Measurements from ENCODE around the gene ZBTB49. TPM values are rescaled to one million over a fixed set of nuclear protein-coding genes. Genes with fewer than 3 reads are reported as not detected.

Gene ZBTB49
- total and polyA plus RNA-seq, 2 of the 13 experiments (the other 11 are each of a cell fraction or from before 2014, with no cell fraction given) = 3.3 to 4.3 TPM

DNA sequence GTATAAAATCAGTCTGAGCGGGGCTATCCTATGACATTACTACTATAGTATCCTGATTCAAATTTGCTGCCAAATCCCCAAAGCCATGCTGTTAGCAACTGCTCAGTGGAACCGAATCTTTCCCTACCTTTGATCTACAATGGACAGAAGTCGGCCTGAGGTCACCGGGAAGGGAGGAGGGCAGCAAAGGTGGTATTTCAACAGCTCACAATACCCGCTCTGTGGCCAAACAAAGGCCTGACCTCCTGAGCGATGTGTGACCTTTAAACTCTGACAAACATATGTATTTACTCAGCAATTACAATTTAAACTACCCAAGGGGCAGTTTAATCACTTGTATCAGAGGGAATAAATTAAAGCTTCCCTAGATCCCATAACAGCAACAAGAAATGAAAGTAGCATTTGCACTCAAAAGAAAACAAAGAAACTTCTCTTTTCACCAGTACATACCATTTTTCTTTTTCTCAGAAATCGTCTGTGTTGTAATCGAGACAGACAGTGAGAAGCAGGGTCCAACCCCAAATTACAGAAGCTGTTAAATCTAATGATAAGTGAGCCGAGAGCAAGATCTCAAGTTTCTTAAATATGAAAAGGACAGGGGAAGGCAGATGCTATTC lies 30.5 kb upstream of the ZBTB49 start (continued):
- TF ChIP-seq SUZ12 (IDR thresholded peaks at IDR 0.05; ENCODE audit: low read depth, low read length) (no peak), SSRP1 (CRISPR knock-in tag; IDR thresholded peaks at IDR 0.05) (no peak), RARA (CRISPR knock-in tag; IDR thresholded peaks at IDR 0.05) (peak; percentile 99), TBX2 (CRISPR knock-in tag; IDR thresholded peaks at IDR 0.05; ENCODE audit: borderline replicate concordance) (peak; percentile 76; the same call in 1 of the 2 replicates), ZBTB3 (CRISPR knock-in tag; IDR thresholded peaks at IDR 0.05; ENCODE audit: borderline replicate concordance, low read depth) (0 out of 2 replicates have a peak, but pooled peaks have one; percentile 38), THAP11 (CRISPR knock-in tag; IDR thresholded peaks at IDR 0.05) (peak; percentile 61), DPF2 (CRISPR knock-in tag; IDR thresholded peaks at IDR 0.05; ENCODE audit: borderline replicate concordance, low read depth) (peak; percentile 94), ZMAT3 (CRISPR knock-in tag; conservative IDR thresholded peaks at IDR 0.05) (0 out of 2 replicates have a peak, but pooled peaks have one; percentile 43), RBFOX2 (IDR thresholded peaks at IDR 0.05; ENCODE audit: low read depth, low read length) (no peak), FOXA3 (CRISPR knock-in tag; IDR thresholded peaks at IDR 0.05) (peak; percentile 94), FOXO1 (CRISPR knock-in tag; IDR thresholded peaks at IDR 0.05) (peak; percentile 84), GFI1 (CRISPR knock-in tag; IDR thresholded peaks at IDR 0.05; ENCODE audit: borderline replicate concordance) (peak; percentile 65; the same call in 1 of the 2 replicates), HDAC1 (CRISPR knock-in tag; IDR thresholded peaks at IDR 0.05) (peak; percentile 76), KAT8 (CRISPR knock-in tag; IDR thresholded peaks at IDR 0.05) (peak; percentile 57; the same call in 1 of the 2 replicates), MAF1 (CRISPR knock-in tag; IDR thresholded peaks at IDR 0.05; ENCODE audit: borderline replicate concordance) (no peak), LCORL (IDR thresholded peaks at IDR 0.05) (peak; percentile 53; the same call in 1 of the 2 replicates), LCORL (CRISPR knock-in tag; IDR thresholded peaks at IDR 0.05) (peak; percentile 78; the same call in 1 of the 2 replicates)
- TF ChIP-seq, protein P1, sequence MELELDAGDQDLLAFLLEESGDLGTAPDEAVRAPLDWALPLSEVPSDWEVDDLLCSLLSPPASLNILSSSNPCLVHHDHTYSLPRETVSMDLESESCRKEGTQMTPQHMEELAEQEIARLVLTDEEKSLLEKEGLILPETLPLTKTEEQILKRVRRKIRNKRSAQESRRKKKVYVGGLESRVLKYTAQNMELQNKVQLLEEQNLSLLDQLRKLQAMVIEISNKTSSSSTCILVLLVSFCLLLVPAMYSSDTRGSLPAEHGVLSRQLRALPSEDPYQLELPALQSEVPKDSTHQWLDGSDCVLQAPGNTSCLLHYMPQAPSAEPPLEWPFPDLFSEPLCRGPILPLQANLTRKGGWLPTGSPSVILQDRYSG (CRISPR knock-in tag; IDR thresholded peaks at IDR 0.05) = peak; percentile 85; the same call in 1 of the 2 replicates
- TF ChIP-seq, protein P2, sequence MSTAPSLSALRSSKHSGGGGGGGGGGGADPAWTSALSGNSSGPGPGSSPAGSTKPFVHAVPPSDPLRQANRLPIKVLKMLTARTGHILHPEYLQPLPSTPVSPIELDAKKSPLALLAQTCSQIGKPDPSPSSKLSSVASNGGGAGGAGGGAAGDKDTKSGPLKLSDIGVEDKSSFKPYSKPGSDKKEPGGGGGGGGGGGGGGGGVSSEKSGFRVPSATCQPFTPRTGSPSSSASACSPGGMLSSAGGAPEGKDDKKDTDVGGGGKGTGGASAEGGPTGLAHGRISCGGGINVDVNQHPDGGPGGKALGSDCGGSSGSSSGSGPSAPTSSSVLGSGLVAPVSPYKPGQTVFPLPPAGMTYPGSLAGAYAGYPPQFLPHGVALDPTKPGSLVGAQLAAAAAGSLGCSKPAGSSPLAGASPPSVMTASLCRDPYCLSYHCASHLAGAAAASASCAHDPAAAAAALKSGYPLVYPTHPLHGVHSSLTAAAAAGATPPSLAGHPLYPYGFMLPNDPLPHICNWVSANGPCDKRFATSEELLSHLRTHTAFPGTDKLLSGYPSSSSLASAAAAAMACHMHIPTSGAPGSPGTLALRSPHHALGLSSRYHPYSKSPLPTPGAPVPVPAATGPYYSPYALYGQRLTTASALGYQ (CRISPR knock-in tag; IDR thresholded peaks at IDR 0.05) = peak; percentile 93
- TF ChIP-seq, protein P3, sequence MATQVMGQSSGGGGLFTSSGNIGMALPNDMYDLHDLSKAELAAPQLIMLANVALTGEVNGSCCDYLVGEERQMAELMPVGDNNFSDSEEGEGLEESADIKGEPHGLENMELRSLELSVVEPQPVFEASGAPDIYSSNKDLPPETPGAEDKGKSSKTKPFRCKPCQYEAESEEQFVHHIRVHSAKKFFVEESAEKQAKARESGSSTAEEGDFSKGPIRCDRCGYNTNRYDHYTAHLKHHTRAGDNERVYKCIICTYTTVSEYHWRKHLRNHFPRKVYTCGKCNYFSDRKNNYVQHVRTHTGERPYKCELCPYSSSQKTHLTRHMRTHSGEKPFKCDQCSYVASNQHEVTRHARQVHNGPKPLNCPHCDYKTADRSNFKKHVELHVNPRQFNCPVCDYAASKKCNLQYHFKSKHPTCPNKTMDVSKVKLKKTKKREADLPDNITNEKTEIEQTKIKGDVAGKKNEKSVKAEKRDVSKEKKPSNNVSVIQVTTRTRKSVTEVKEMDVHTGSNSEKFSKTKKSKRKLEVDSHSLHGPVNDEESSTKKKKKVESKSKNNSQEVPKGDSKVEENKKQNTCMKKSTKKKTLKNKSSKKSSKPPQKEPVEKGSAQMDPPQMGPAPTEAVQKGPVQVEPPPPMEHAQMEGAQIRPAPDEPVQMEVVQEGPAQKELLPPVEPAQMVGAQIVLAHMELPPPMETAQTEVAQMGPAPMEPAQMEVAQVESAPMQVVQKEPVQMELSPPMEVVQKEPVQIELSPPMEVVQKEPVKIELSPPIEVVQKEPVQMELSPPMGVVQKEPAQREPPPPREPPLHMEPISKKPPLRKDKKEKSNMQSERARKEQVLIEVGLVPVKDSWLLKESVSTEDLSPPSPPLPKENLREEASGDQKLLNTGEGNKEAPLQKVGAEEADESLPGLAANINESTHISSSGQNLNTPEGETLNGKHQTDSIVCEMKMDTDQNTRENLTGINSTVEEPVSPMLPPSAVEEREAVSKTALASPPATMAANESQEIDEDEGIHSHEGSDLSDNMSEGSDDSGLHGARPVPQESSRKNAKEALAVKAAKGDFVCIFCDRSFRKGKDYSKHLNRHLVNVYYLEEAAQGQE (IDR thresholded peaks at IDR 0.05; ENCODE audit: borderline replicate concordance in 1 of 2, low read depth in 1 of 2, low read length in 2 of 2) = peak in 1 of 2 experiments; percentile 50; a peak in 1 of 4 replicates
- TF ChIP-seq, protein P4, sequence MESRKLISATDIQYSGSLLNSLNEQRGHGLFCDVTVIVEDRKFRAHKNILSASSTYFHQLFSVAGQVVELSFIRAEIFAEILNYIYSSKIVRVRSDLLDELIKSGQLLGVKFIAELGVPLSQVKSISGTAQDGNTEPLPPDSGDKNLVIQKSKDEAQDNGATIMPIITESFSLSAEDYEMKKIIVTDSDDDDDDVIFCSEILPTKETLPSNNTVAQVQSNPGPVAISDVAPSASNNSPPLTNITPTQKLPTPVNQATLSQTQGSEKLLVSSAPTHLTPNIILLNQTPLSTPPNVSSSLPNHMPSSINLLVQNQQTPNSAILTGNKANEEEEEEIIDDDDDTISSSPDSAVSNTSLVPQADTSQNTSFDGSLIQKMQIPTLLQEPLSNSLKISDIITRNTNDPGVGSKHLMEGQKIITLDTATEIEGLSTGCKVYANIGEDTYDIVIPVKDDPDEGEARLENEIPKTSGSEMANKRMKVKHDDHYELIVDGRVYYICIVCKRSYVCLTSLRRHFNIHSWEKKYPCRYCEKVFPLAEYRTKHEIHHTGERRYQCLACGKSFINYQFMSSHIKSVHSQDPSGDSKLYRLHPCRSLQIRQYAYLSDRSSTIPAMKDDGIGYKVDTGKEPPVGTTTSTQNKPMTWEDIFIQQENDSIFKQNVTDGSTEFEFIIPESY (CRISPR knock-in tag; IDR thresholded peaks at IDR 0.05) = peak; percentile 44; the same call in 1 of the 2 replicates
